ENCODE data around the gene FNDC3B.

Gene FNDC3B

GRCh38 chr3:172293093-172293492, 253.7 kb downstream of the FNDC3B start:
- DNase-seq = no peak

DNA sequence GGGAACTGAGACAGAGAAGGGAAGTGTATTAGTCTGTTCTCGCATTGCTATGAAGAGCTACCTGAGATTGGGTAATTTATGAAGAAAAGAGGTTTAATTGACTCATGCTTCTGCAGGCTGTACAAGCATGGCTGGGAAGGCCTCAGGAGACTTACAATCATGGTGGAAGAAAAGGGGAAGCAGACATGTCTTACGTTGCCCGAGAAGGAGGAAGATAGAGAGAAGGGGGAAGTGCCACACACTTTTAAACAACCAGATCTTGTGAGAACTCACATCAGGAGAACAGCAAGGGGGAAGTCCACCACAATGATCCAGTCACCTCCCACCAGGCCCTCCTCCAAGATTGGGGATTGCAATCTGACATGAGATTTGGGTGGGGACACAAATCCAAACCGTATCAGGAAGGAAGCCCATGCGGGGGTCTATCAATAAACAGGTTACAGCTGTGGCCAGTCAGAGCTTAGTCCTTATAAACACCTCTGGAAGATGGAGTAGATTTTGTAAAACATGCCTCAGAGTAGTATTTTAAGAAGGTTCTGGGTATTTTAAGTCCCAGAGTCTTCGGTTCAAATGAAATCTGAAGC, 254.9 kb downstream of the FNDC3B start:
- DNase-seq = peak; percentile 70 to 79

DNA sequence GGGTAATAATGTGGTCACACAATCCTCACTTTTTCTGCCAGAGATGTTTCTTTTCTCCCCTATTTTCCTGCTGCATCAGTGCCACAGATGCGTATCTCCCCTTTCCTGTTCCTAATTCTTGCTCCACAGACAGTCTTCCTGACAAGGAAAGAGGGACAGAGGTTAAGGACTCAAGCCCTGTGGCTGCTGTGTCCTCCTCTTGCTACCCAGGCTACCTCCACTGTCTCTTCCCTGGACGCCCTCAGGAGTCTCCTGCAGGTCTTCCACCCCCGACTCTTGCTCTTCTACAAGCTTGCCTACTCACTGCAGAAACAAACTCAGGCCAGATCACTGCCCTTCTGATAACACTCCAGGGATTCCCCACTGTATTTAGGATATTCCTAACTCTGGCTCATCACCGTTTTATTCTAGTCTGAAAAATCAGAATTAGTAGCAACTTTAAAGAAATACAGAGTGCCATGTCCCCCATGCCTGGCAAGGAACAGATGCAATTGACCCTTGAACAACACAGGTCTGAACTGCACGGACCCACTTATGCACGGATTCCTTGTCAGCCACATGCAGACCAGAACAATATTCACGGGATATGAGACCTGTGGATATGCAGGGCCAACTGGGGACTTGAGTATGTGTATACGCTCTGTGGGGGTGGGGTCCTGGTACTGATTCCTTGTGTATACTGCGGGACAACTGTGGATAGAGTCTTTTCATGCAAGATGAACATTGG, 257.0 kb downstream of the FNDC3B start:
- DNase-seq = no peak

GRCh38 chr3:172296975-172297332, 257.6 kb downstream of the FNDC3B start:
- DNase-seq = no peak

GRCh38 chr3:172298247-172298646, 258.9 kb downstream of the FNDC3B start:
- DNase-seq = no peak

DNA sequence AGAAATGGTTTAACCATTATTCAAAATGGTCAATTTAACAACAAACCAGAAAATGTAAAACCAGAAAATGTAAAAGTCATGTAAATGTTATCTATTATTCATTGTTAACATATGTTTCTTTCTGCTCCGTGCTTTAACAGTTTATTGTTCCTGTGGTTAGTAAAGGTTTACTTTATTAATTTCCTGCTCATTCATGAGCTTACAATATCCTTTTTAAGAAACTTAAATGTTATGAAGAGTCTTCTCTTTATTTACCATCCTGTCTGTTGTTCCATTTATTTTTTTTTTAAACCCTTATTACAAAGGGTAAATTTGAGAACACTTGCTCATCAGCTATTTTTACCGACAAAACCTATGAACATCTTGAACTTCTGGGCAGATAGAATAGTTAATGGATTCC, 260.8 kb downstream of the FNDC3B start:
- DNase-seq = no peak

DNA sequence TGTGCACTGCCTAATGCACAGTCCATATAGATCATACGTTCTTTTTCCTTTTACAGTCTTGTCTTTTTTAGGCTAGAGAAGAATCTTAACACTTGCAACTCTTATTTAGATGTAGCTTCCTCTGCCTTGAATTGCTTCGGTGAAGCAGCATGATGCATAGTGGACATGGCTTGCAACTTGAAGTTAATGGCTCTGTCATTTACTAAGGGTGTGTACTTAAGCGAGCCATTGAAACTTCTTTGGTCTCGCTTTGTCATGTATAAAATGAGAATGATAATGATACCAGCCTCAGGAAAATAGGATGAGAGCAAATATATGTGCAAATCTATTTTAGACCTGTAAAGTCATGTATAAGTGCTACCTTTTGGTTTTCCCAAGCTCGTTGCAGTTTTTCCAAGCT, 261.5 kb downstream of the FNDC3B start:
- DNase-seq = no peak

GRCh38 chr3:172302203-172302602, 262.8 kb downstream of the FNDC3B start:
- no peak for DNase-seq

GRCh38 chr3:172303181-172303580, 263.8 kb downstream of the FNDC3B start:
- DNase-seq = peak in 1 of 2 donors; percentile 23

GRCh38 chr3:172303941-172304558, 264.7 kb downstream of the FNDC3B start:
- DNase-seq = no peak

DNA sequence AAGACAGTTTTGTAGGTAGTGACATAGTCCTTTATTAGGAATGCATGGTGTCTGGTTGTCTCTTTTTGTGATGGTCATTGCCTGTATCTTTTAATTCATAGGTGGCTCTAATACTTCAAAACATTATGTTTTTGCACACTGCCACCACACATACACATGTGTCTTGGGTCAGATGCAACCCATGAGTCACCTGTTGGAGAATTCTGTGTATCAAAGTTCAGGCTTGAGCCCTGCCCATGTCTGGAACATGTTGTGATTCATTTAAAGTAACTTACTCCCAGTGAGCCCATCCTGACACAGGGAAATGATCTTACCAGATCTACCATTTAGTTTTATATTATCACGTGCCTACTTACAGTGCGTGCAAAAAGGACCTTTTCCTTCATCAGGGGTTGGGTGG, 266.2 kb downstream of the FNDC3B start:
- no peak for DNase-seq

GRCh38 chr3:172305974-172306373, 266.6 kb downstream of the FNDC3B start:
- DNase-seq = no peak

DNA sequence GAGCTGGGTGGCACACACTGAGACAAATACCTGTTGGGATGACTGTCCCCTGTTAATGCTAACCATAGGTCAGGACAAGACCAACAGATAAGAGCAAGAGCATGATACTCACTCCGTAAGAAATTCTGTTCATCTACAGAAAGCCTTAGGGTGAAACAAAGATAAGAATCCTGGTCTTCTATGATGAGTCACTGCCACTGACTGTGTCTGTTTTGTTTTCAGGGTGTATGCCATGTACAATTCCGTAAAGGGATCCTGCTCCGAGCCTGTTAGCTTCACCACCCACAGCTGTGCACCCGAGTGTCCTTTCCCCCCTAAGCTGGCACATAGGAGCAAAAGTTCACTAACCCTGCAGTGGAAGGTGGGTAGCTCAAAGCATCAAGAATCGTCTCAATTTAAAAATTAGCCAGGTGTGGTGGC, 267.8 kb downstream of the FNDC3B start:
- DNase-seq = no peak

- DNase-seq = no peak
Observed at GRCh38 chr3:172309059-172309458, 269.7 kb downstream of the FNDC3B start.

GRCh38 chr3:172309741-172310427, 270.5 kb downstream of the FNDC3B start:
- peak; percentile 30 to 55 for DNase-seq

GRCh38 chr3:172310428-172310760, 271.0 kb downstream of the FNDC3B start:
- DNase-seq = no peak

- DNase-seq = no peak
Observed at GRCh38 chr3:172311217-172311616, 271.8 kb downstream of the FNDC3B start.

GRCh38 chr3:172312001-172312400, 272.6 kb downstream of the FNDC3B start:
- DNase-seq = no peak

- DNase-seq = no peak
Observed at GRCh38 chr3:172312711-172313110, 273.3 kb downstream of the FNDC3B start.

- DNase-seq = no peak
Observed at GRCh38 chr3:172313671-172314070, 274.3 kb downstream of the FNDC3B start.

GRCh38 chr3:172314591-172315160, 275.3 kb downstream of the FNDC3B start:
- no peak for DNase-seq

GRCh38 chr3:172315401-172316091, 276.2 kb downstream of the FNDC3B start:
- DNase-seq = peak; percentile 48

DNA sequence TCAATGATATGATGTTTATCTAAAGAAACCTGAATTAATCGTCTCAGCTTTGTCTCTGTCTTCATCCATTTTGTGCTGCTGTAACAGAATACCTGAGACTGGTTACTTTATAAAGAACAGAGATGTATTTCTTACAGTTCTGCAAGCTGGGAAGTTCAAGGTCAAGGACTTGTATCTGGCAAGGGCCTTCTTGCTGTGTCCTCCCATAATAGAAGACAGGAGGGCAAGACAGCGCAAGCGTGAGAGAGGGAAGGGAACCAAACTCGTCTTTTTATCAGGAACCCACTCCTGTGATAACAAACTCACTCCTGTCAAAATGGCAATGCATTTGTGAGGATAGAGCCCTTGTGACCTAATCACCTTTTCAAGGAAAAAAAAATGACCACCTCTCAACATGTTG, 277.4 kb downstream of the FNDC3B start:
- DNase-seq = no peak

All from inflammatory macrophage (primary cell).